Nephron (organoid): ENCODE results near the gene TNS3.
A peak's percentile ranks its signal among the peaks of the same experiment; 100 is the strongest.
"Not testable (repeated sequence)": the region's sequence is repeated elsewhere in the genome, so short reads cannot be mapped to it uniquely, and the experiment has no call there.

Experiments
- H3K27ac Mint-ChIP-seq, 3 experiments: 2 replicates each; pipeline ENCODE4 v1.8.0; 2020; ENCODE audit warnings: mixed read lengths in 3 of 3, mild to moderate bottlenecking in 2 of 3, moderate library complexity in 1 of 3
- H3K27me3 Mint-ChIP-seq: 2 replicates; pipeline ENCODE4 v1.8.0; 2021; ENCODE audit warnings: low read depth, mild to moderate bottlenecking, moderate library complexity, mixed read lengths
- H3K36me3 Mint-ChIP-seq: 2 replicates; pipeline ENCODE4 v1.8.0; 2020; ENCODE audit warnings: low read depth, mixed read lengths
- H3K4me1 Mint-ChIP-seq: 2 replicates; pipeline ENCODE4 v1.8.0; 2020; ENCODE audit warnings: mixed read lengths
- H3K4me3 Mint-ChIP-seq, 3 experiments: 2 replicates each; pipeline ENCODE4 v1.8.0; 2020; ENCODE audit warnings: mild to moderate bottlenecking in 3 of 3, mixed read lengths in 3 of 3, moderate library complexity in 2 of 3
- H3K9me3 Mint-ChIP-seq: 2 replicates; pipeline ENCODE4 v1.8.0; 2020; ENCODE audit warnings: mixed read lengths
- TF ChIP-seq, protein P1 (sequence below), 3 experiments: fragments of 200-600 bp; sonication (generic); IDR thresholded peaks; one replicate each; pipeline ENCODE4 v1.5.0; 2021; ENCODE audit warnings: antibody characterized with exemption in 3 of 3; ENCODE audit not compliant: unreplicated experiment in 3 of 3

The TNS3 gene

GRCh38 chr7:47264021-47264651 is 317.8 kb downstream of the TNS3 start:
- Mint-ChIP-seq H3K4me3 (no peak overlapping the region), H3K36me3 (peaks cover 26% of the 10 kb centered on the region), H3K4me1 (peaks cover 10% of the 10 kb centered on the region), H3K27ac (no peak overlapping the region), H3K27me3 (no peaks in the 10 kb centered on the region), H3K9me3 (peaks cover 10% of the 10 kb centered on the region)
- TF ChIP-seq, protein P1, sequence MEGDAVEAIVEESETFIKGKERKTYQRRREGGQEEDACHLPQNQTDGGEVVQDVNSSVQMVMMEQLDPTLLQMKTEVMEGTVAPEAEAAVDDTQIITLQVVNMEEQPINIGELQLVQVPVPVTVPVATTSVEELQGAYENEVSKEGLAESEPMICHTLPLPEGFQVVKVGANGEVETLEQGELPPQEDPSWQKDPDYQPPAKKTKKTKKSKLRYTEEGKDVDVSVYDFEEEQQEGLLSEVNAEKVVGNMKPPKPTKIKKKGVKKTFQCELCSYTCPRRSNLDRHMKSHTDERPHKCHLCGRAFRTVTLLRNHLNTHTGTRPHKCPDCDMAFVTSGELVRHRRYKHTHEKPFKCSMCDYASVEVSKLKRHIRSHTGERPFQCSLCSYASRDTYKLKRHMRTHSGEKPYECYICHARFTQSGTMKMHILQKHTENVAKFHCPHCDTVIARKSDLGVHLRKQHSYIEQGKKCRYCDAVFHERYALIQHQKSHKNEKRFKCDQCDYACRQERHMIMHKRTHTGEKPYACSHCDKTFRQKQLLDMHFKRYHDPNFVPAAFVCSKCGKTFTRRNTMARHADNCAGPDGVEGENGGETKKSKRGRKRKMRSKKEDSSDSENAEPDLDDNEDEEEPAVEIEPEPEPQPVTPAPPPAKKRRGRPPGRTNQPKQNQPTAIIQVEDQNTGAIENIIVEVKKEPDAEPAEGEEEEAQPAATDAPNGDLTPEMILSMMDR (IDR thresholded peaks at IDR 0.05; ENCODE audit: unreplicated experiment in 3 of 3), result no peak

DNA sequence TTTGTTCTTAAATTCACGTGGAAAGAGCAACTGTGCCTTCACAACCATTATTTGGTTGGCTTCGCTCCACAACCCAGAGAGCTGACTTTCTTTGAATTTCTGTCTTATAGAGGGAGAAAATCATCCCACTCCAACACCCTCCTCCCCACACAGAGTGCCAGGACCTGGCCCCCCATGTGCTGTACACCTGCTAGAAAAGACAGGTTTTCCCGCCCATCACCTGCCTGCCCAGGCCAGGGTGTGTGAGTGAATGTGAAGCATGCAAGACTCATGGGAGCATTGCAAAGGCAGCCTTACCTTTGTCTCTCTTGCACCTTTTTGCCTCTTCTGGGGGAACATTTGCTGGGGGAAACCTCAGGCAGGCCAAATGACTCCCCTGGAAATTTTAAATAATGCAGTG is 319.0 kb downstream of the TNS3 start:
- H3K36me3 Mint-ChIP-seq, result peaks cover 18% of the 10 kb centered on the region
- peaks cover 10% of the 10 kb centered on the region for H3K4me1 Mint-ChIP-seq
- no peak overlapping the region for H3K27ac Mint-ChIP-seq
- TF ChIP-seq, protein P1 (IDR thresholded peaks at IDR 0.05; ENCODE audit: unreplicated experiment in 3 of 3), result no peak
- H3K9me3 Mint-ChIP-seq, result peaks cover 4% of the 10 kb centered on the region
- no peaks in the 10 kb centered on the region for H3K27me3 Mint-ChIP-seq
- no peak overlapping the region for H3K4me3 Mint-ChIP-seq

- H3K9me3 Mint-ChIP-seq, H3K4me1 Mint-ChIP-seq: not testable (repeated sequence)
Measured at GRCh38 chr7:47262160-47262559, 319.8 kb downstream of the TNS3 start.

GRCh38 chr7:47260270-47260669 is 321.6 kb downstream of the TNS3 start:
- Mint-ChIP-seq H3K27ac (no peak overlapping the region), H3K4me1 (no peaks in the 10 kb centered on the region), H3K36me3 (peaks cover 8% of the 10 kb centered on the region), H3K27me3 (peaks cover 15% of the 10 kb centered on the region), H3K4me3 (no peak overlapping the region), H3K9me3 (no peaks in the 10 kb centered on the region)
- TF ChIP-seq, protein P1 (IDR thresholded peaks at IDR 0.05; ENCODE audit: unreplicated experiment in 3 of 3), result no peak

More at GRCh38 chr7:47262160-47262559, 319.8 kb downstream of the TNS3 start:
- H3K27ac Mint-ChIP-seq, H3K27me3 Mint-ChIP-seq, H3K4me3 Mint-ChIP-seq: not testable (repeated sequence)
- peaks cover 14% of the 10 kb centered on the region for H3K36me3 Mint-ChIP-seq

GRCh38 chr7:47259682-47260081 is 322.2 kb downstream of the TNS3 start:
- H3K27me3 Mint-ChIP-seq, result peaks cover 15% of the 10 kb centered on the region
- no peaks in the 10 kb centered on the region for H3K9me3 Mint-ChIP-seq
- TF ChIP-seq, protein P1 (IDR thresholded peaks at IDR 0.05; ENCODE audit: unreplicated experiment in 3 of 3), result no peak
- peaks cover 1% of the 10 kb centered on the region for H3K4me1 Mint-ChIP-seq
- H3K27ac Mint-ChIP-seq, result no peak overlapping the region
- peaks cover 8% of the 10 kb centered on the region for H3K36me3 Mint-ChIP-seq
- no peak overlapping the region for H3K4me3 Mint-ChIP-seq

DNA sequence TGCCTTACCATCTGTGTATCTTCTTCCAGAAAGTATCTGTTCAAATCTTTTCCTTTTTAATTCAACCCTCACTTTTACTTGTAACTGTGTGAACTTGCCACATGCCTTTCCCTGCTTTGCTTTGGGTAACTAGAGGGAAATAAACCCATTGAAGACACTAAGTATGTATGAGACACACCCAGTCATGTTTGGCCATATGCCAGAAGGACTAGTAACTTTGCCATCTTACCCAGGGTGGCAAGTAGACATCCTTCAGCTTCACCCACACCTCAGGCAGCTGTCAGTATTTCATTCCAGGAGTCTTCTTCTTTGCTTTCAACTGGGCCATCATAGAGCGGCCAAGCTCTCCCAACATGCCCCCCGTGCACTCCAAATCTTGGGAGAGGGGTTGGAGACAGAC is 323.1 kb downstream of the TNS3 start:
- Mint-ChIP-seq H3K4me3 (peak overlapping the region in 1 of 3 experiments; percentile 9), H3K27ac (no peak overlapping the region), H3K4me1 (peaks cover 4% of the 10 kb centered on the region), H3K9me3 (no peaks in the 10 kb centered on the region), H3K36me3 (peaks cover 8% of the 10 kb centered on the region), H3K27me3 (peaks cover 15% of the 10 kb centered on the region)
- TF ChIP-seq, protein P1 (IDR thresholded peaks at IDR 0.05; ENCODE audit: unreplicated experiment in 3 of 3), result no peak
